B cell (primary cell): ENCODE results near the gene GPC5. TPM values are rescaled to one million over a fixed set of nuclear protein-coding genes. Genes with fewer than 3 reads are reported as not detected.

Source experiments
- ATAC-seq: fragments of 200-7000 bp; cut with Tn5 transposase; one replicate; pipeline ENCODE4 v1.10.0; 2021; ENCODE audit warnings: low read depth, mild to moderate bottlenecking, moderate number of reproducible peaks, moderate library complexity
- CTCF ChIA-PET: fragments of 350-600 bp; sonication (Branson Sonifier 250); formaldehyde crosslinking; loops from one replicate; lab custom pipeline; 2021; ENCODE audit warnings: antibody characterized with exemption, inconsistent platforms; lab: Charles Lee
- POLR2A ChIA-PET: fragments of 350-600 bp; sonication (Branson Sonifier 250); formaldehyde crosslinking; loops from one replicate; lab custom pipeline; 2021; ENCODE audit warnings: antibody characterized with exemption; lab: Charles Lee
- DNase-seq: peaks from one replicate; pipeline ENCODE4 v3.0.0; 2013
- H2AFZ ChIP-seq: 2 replicates; pipeline ENCODE4 v1.6.1; 2012; ENCODE audit warnings: mild to moderate bottlenecking, low read depth, low read length; ENCODE audit not compliant: insufficient read depth, poor library complexity, severe bottlenecking
- H3K27ac ChIP-seq, 2 donors: 1 replicate in 1 of 2; 2 replicates in 1 of 2; pipeline ENCODE4 v1.5.1; 2012 to 2013; ENCODE audit warnings: low read length in 2 of 2, mild to moderate bottlenecking in 2 of 2, moderate library complexity in 1 of 2
- H3K27me3 ChIP-seq, 4 experiments: fragments of 200-600 bp in 1 of 4; sonication (generic) in 1 of 4; replicated peaks in 1 of 4; 1 replicate in 2 of 4; 2 replicates in 2 of 4; pipeline versions ENCODE4 v1.6.1 to v1.7.0; 2013 to 2016; ENCODE audit warnings: low read length in 3 of 4, mild to moderate bottlenecking in 2 of 4, mixed read lengths in 1 of 4, moderate library complexity in 1 of 4; ENCODE audit not compliant: insufficient read depth in 4 of 4, control insufficient read depth in 3 of 4; ENCODE audit errors: control extremely low read depth in 1 of 4
- H3K36me3 ChIP-seq, 2 experiments: replicated peaks in 1 of 2; 1 replicate in 1 of 2; 2 replicates in 1 of 2; pipeline versions ENCODE4 v1.6.1 to v1.7.1; 2013; ENCODE audit warnings: low read length in 1 of 2; ENCODE audit not compliant: insufficient read depth in 2 of 2, control insufficient read depth in 1 of 2; ENCODE audit errors: control extremely low read depth in 1 of 2, extremely low read depth in 1 of 2
- H3K4me1 ChIP-seq, 2 donors: fragments of 200-600 bp in 1 of 2; sonication (generic) in 1 of 2; 1 replicate in 1 of 2; 2 replicates in 1 of 2; pipeline versions ENCODE4 v1.5.1 to v1.6.1; 2013 to 2017; ENCODE audit warnings: low read length in 2 of 2; ENCODE audit not compliant: control insufficient read depth in 2 of 2, insufficient read depth in 2 of 2
- H3K4me2 ChIP-seq: replicated peaks from 2 replicates; pipeline ENCODE3; 2012; ENCODE audit warnings: mild to moderate bottlenecking, low read depth, low read length; ENCODE audit not compliant: poor library complexity, severe bottlenecking
- H3K4me3 ChIP-seq, 5 experiments: fragments of 200-600 bp in 1 of 5; sonication (generic) in 1 of 5; 1 replicate in 3 of 5; 2 replicates in 2 of 5; pipeline versions ENCODE4 v1.5.1 to v1.7.0; 2011 to 2016; ENCODE audit warnings: low read length in 4 of 5, mild to moderate bottlenecking in 4 of 5, low read depth in 2 of 5, control low read depth in 1 of 5, moderate library complexity in 1 of 5; ENCODE audit not compliant: insufficient read depth in 1 of 5; ENCODE audit errors: control extremely low read depth in 1 of 5, extremely low read depth in 1 of 5
- H3K79me2 ChIP-seq: fragments of 200-600 bp; sonication (generic); one replicate; pipeline ENCODE4 v1.6.0; 2016; ENCODE audit warnings: low read length; ENCODE audit not compliant: control insufficient read depth, insufficient read depth
- H3K9ac ChIP-seq: fragments of 200-600 bp; sonication (generic); 2 replicates; pipeline ENCODE4 v1.6.1; 2017; ENCODE audit warnings: mild to moderate bottlenecking, low read length, moderate library complexity
- H3K9me3 ChIP-seq, 3 donors: one replicate each; pipeline versions ENCODE4 v1.6.1 to v1.7.1; 2013; ENCODE audit warnings: low read length in 2 of 3; ENCODE audit not compliant: control insufficient read depth in 2 of 3, insufficient read depth in 1 of 3; ENCODE audit errors: control extremely low read depth in 1 of 3
- H4K20me1 ChIP-seq: 2 replicates; pipeline ENCODE4 v1.6.0; 2012; ENCODE audit warnings: mild to moderate bottlenecking, low read length; ENCODE audit not compliant: insufficient read depth, control insufficient read depth, poor library complexity, severe bottlenecking
- H3K27ac Mint-ChIP-seq: one replicate; pipeline ENCODE4 v1.8.0; 2021; ENCODE audit warnings: mixed read lengths
- H3K27me3 Mint-ChIP-seq: one replicate; pipeline ENCODE4 v1.8.0; 2021; ENCODE audit warnings: mixed read lengths
- H3K4me1 Mint-ChIP-seq: one replicate; pipeline ENCODE4 v1.8.0; 2021; ENCODE audit warnings: mixed read lengths
- H3K4me3 Mint-ChIP-seq: one replicate; pipeline ENCODE4 v1.8.0; 2021; ENCODE audit warnings: mixed read lengths
- H3K9me3 Mint-ChIP-seq: one replicate; pipeline ENCODE4 v1.8.0; 2022; ENCODE audit warnings: mixed read lengths; ENCODE audit not compliant: insufficient read depth
- CTCF ChIP-seq: fragments of 200-600 bp; IDR thresholded peaks from one replicate; pipeline ENCODE4 v1.8.0; 2022; ENCODE audit warnings: antibody characterized with exemption, mild to moderate bottlenecking
- EZH2 ChIP-seq: IDR thresholded peaks from 2 replicates; pipeline ENCODE4 v1.6.1; 2012; ENCODE audit warnings: borderline replicate concordance, low read depth, mild to moderate bottlenecking, moderate library complexity, low read length; ENCODE audit not compliant: insufficient read depth, poor library complexity, severe bottlenecking
- WGBS: methylation state at CpG from one replicate; pipeline ENCODE4 v1.1.5; 2013; ENCODE audit warnings: missing lambda C conversion rate; ENCODE audit not compliant: insufficient coverage; 5-methylcytosine and 5-hydroxymethylcytosine counted together
- intact Hi-C: fragments of 100-400 bp; cut with micrococcal nuclease; formaldehyde crosslinking; loops from one replicate; pipeline ENCODE4 v1.10.0; 2022
- polyA plus RNA-seq: library from polyadenylated mRNA; depleted of rRNA; stranded (reverse); fragments of >200 nt; gene quantifications from 2 replicates; pipeline ENCODE4 v1.2.3, GENCODE V29; 2012
- total RNA-seq, 2 donors: library from RNA; stranded (reverse); fragments of 120-200 nt in 1 of 2; gene quantifications; 1 replicate in 1 of 2; 2 replicates in 1 of 2; pipeline versions ENCODE4 v1.2.3 to v1.2.4, GENCODE V29; 2013 to 2022

GPC5 gene
- total and polyA plus RNA-seq, 2 donors (not counting 1 experiment from before 2014, with no cell fraction given): 0.15 to 0.30 TPM

GRCh38 chr13:92804926-92805325 is 1406.5 kb downstream of the GPC5 start:
- intact Hi-C loops: no loop called here
- no peak overlapping the region for H3K4me2 ChIP-seq
- H3K27me3 ChIP-seq: no peaks in the 10 kb centered on the region
- no peaks in the 10 kb centered on the region for H3K79me2 ChIP-seq
- no peak for ATAC-seq
- no peak overlapping the region for H3K27ac Mint-ChIP-seq
- no peak overlapping the region for H3K4me3 Mint-ChIP-seq
- no peak for DNase-seq
- no peaks in the 10 kb centered on the region for H3K4me1 Mint-ChIP-seq
- no peaks in the 10 kb centered on the region for H3K27me3 Mint-ChIP-seq
- peaks cover 0 to 1% (median 0%) of the 10 kb centered on the region in 3 donors for H3K9me3 ChIP-seq
- no peak overlapping the region for H3K9ac ChIP-seq
- H3K4me1 ChIP-seq: no peaks in the 10 kb centered on the region
- H3K4me3 ChIP-seq: no peak overlapping the region
- H3K9me3 Mint-ChIP-seq: no peaks in the 10 kb centered on the region
- no peak for TF ChIP-seq EZH2
- TF ChIP-seq CTCF: no peak
- H3K36me3 ChIP-seq: no peaks in the 10 kb centered on the region
- POLR2A ChIA-PET: no interaction called here
- 80% methylated on average over 1 of the region's 2 CpGs for WGBS
- H4K20me1 ChIP-seq: no peaks in the 10 kb centered on the region
- H3K27ac ChIP-seq: no peak overlapping the region
- CTCF ChIA-PET: no interaction called here
- H2AFZ ChIP-seq: no peak overlapping the region

GRCh38 chr13:92805766-92806165 is 1407.3 kb downstream of the GPC5 start:
- ATAC-seq (no peak), DNase-seq (no peak)
- Mint-ChIP-seq H3K4me1 (no peaks in the 10 kb centered on the region), H3K9me3 (no peaks in the 10 kb centered on the region), H3K27ac (no peak overlapping the region), H3K4me3 (no peak overlapping the region), H3K27me3 (no peaks in the 10 kb centered on the region)
- Histone ChIP-seq H3K27me3 (no peaks in the 10 kb centered on the region), H3K79me2 (no peaks in the 10 kb centered on the region), H4K20me1 (no peaks in the 10 kb centered on the region), H3K4me2 (no peak overlapping the region), H3K4me1 (no peaks in the 10 kb centered on the region), H3K27ac (no peak overlapping the region), H3K36me3 (no peaks in the 10 kb centered on the region), H2AFZ (no peak overlapping the region), H3K9me3 (peaks cover 0 to 1% (median 0%) of the 10 kb centered on the region in 3 donors), H3K4me3 (no peak overlapping the region), H3K9ac (no peak overlapping the region)
- POLR2A ChIA-PET: no interaction called here
- intact Hi-C loops: no loop called here
- no peak for TF ChIP-seq CTCF
- no peak for TF ChIP-seq EZH2
- CTCF ChIA-PET: no interaction called here
